ENCODE measurements around the gene RHD. TPM values are rescaled to one million over a fixed set of nuclear protein-coding genes. Genes with fewer than 3 reads are reported as not detected.

Gene RHD
- total and polyA plus RNA-seq, 2 experiments from 2014 or later: 0.21 to 0.26 TPM

- no peak for DNase-seq (ENCODE audit: low spot score)
- Mint-ChIP-seq H3K27ac (no peak overlapping the region), H3K4me3 (no peak overlapping the region), H3K4me1 (no peaks in the 10 kb centered on the region), H3K27me3 (ENCODE audit: insufficient read depth, low read depth, poor library complexity) (no peaks in the 10 kb centered on the region), H3K9me3 (no peaks in the 10 kb centered on the region), H3K36me3 (ENCODE audit: low read depth) (peaks cover 34% of the 10 kb centered on the region)
- ATAC-seq: no peak
- H3K4me3 ChIP-seq: no peak overlapping the region
- H3K27ac ChIP-seq (ENCODE audit: low read depth): no peak overlapping the region
- H4K20me1 ChIP-seq (replicated peaks; ENCODE audit: insufficient read depth): peaks cover 8% of the 10 kb centered on the region; the same call in 1 of the 2 replicates
- H2AFZ ChIP-seq: no peak overlapping the region
- H3K4me2 ChIP-seq: no peak overlapping the region
- H3K27me3 ChIP-seq (ENCODE audit: insufficient read depth): no peaks in the 10 kb centered on the region
- peaks cover 7% of the 10 kb centered on the region; the same call in 1 of the 2 replicates for H3K36me3 ChIP-seq (ENCODE audit: insufficient read depth)
- H3K79me2 ChIP-seq (replicated peaks; ENCODE audit: insufficient read depth): peaks cover 43% of the 10 kb centered on the region
- H3K4me1 ChIP-seq (ENCODE audit: insufficient read depth): no peaks in the 10 kb centered on the region
- no peaks in the 10 kb centered on the region for H3F3A ChIP-seq (replicated peaks; ENCODE audit: low read depth)
- no peaks in the 10 kb centered on the region for H3K9me2 ChIP-seq (ENCODE audit: insufficient read depth)
- TF ChIP-seq ZNF114 (CRISPR knock-in tag; IDR thresholded peaks at IDR 0.05) (no peak), ETS1 (IDR thresholded peaks at IDR 0.05) (no peak), CREB1 (CRISPR knock-in tag; IDR thresholded peaks at IDR 0.05; ENCODE audit: low read depth) (no peak), STAT1 (IDR thresholded peaks at IDR 0.05; ENCODE audit: unreplicated experiment) (no peak), EZH2 (IDR thresholded peaks at IDR 0.05; ENCODE audit: low read depth, unreplicated experiment) (no peak)
Measured at GRCh38 chr1:25349606-25350005, 77.3 kb downstream of the RHD start.

- Histone ChIP-seq H3K27me3 (ENCODE audit: insufficient read depth) (no peaks in the 10 kb centered on the region), H3K79me2 (replicated peaks; ENCODE audit: insufficient read depth) (peaks cover 4% of the 10 kb centered on the region), H4K20me1 (replicated peaks; ENCODE audit: insufficient read depth) (peaks cover 4% of the 10 kb centered on the region; the same call in 1 of the 2 replicates), H3K36me3 (ENCODE audit: insufficient read depth) (peaks cover 13% of the 10 kb centered on the region; the same call in 1 of the 2 replicates), H2AFZ (no peak overlapping the region), H3K9me2 (ENCODE audit: insufficient read depth) (no peaks in the 10 kb centered on the region), H3F3A (replicated peaks; ENCODE audit: low read depth) (no peaks in the 10 kb centered on the region), H3K27ac (ENCODE audit: low read depth) (no peak overlapping the region), H3K4me1 (ENCODE audit: insufficient read depth) (no peaks in the 10 kb centered on the region), H3K4me2 (no peak overlapping the region), H3K4me3 (no peak overlapping the region)
- no peak for ATAC-seq
- H3K4me1 Mint-ChIP-seq: no peaks in the 10 kb centered on the region
- H3K27ac Mint-ChIP-seq: no peak overlapping the region
- no peak for DNase-seq (ENCODE audit: low spot score)
- no peak overlapping the region for H3K4me3 Mint-ChIP-seq
- no peaks in the 10 kb centered on the region; the same call in 2 of the 3 replicates for H3K9me3 Mint-ChIP-seq
- H3K27me3 Mint-ChIP-seq (ENCODE audit: insufficient read depth, low read depth, poor library complexity): peaks cover 2% of the 10 kb centered on the region
- H3K36me3 Mint-ChIP-seq (ENCODE audit: low read depth): peaks cover 36% of the 10 kb centered on the region
- TF ChIP-seq ZNF331 (CRISPR knock-in tag; IDR thresholded peaks at IDR 0.05; ENCODE audit: low read depth) (no peak), POLR2AphosphoS5 (IDR thresholded peaks at IDR 0.05; ENCODE audit: low read depth) (no peak), EZH2 (IDR thresholded peaks at IDR 0.05; ENCODE audit: low read depth, unreplicated experiment) (no peak), REST (IDR thresholded peaks at IDR 0.05; ENCODE audit: unreplicated experiment) (no peak), NANOG (IDR thresholded peaks at IDR 0.05; ENCODE audit: borderline replicate concordance) (no peak), EZH2phosphoT487 (IDR thresholded peaks at IDR 0.05; ENCODE audit: unreplicated experiment) (no peak), ZNF114 (CRISPR knock-in tag; IDR thresholded peaks at IDR 0.05) (no peak), CREB1 (CRISPR knock-in tag; IDR thresholded peaks at IDR 0.05; ENCODE audit: low read depth) (no peak), CTCF (conservative IDR thresholded peaks at IDR 0.05; ENCODE audit: low read depth in 2 of 2) (no peak), JUNB (IDR thresholded peaks at IDR 0.05; ENCODE audit: unreplicated experiment) (no peak)
Measured at GRCh38 chr1:25355841-25356395, 83.6 kb downstream of the RHD start.

Data from GM23338 (cell line).